Endothelial cell of umbilical vein (primary cell): Measurements from ENCODE around the gene TMEM138. TPM values are rescaled to one million over a fixed set of nuclear protein-coding genes. Genes with fewer than 3 reads are reported as not detected.

ENCODE experiments used
- BruUV-seq: library from RNA; stranded (reverse); fragments of 400-500 nt; replicated peaks from 2 replicates; lab custom pipeline; 2021; lab: Mats Ljungman, UMichigan
- CTCF ChIA-PET: fragments of 300-600, 350-600 bp; sonication (Branson Sonifier 250); formaldehyde crosslinking; loops from one replicate; lab custom pipeline; 2021; ENCODE audit warnings: antibody characterized with exemption, inconsistent platforms; lab: Charles Lee
- POLR2A ChIA-PET: fragments of 300-600, 350-600 bp; sonication (Branson Sonifier 250); formaldehyde crosslinking; loops from one replicate; lab custom pipeline; 2021; ENCODE audit warnings: antibody characterized with exemption, inconsistent platforms; lab: Charles Lee
- DNase-seq: peaks from one replicate; pipeline ENCODE4 v3.0.0-alpha.2; 2011; ENCODE audit warnings: low read depth, low spot score
- FAIRE-seq: peaks from 2 replicates; lab custom pipeline; 2011; peaks lifted over from hg19 to GRCh38; lab: Jason Lieb, UNC
- H2AFZ ChIP-seq: 2 replicates; pipeline ENCODE4 v1.6.0; 2012; ENCODE audit warnings: low read depth, low read length, control low read depth, inconsistent platforms
- H3K27ac ChIP-seq: 2 replicates; pipeline ENCODE4 v1.5.1; 2011; ENCODE audit warnings: low read depth, mild to moderate bottlenecking, control low read depth, low read length, moderate library complexity; ENCODE audit not compliant: insufficient read depth
- H3K27me3 ChIP-seq, 2 experiments: 2 replicates each; pipeline versions ENCODE4 v1.6.0 to v1.6.1; 2011; ENCODE audit warnings: low read length in 2 of 2, mixed read lengths in 1 of 2; ENCODE audit not compliant: control insufficient read depth in 2 of 2, insufficient read depth in 2 of 2
- H3K36me3 ChIP-seq, 2 experiments: 2 replicates in 1 of 2; 3 replicates in 1 of 2; pipeline ENCODE4 v1.5.1; 2011; ENCODE audit warnings: low read length in 2 of 2, mild to moderate bottlenecking in 1 of 2, moderate library complexity in 1 of 2; ENCODE audit not compliant: control insufficient read depth in 2 of 2, insufficient read depth in 2 of 2; ENCODE audit errors: extremely low read depth in 1 of 2
- H3K4me1 ChIP-seq: 3 replicates; pipeline ENCODE4 v1.5.1; 2011; ENCODE audit warnings: mild to moderate bottlenecking, low read length; ENCODE audit not compliant: control insufficient read depth, insufficient read depth; ENCODE audit errors: extremely low read depth
- H3K4me2 ChIP-seq: 2 replicates; pipeline ENCODE4 v1.6.1; 2011; ENCODE audit warnings: low read length, control low read depth, mixed read lengths; ENCODE audit not compliant: insufficient read depth
- H3K4me3 ChIP-seq, 3 experiments: fragments of 200-600 bp in 1 of 3; sonication (generic), shearing (Covaris generic) in 1 of 3; replicated peaks in 1 of 3; 2 replicates each; pipeline ENCODE4 v1.5.1; 2011 to 2016; ENCODE audit warnings: control low read depth in 3 of 3, low read length in 3 of 3, mild to moderate bottlenecking in 2 of 3, inconsistent platforms in 1 of 3, low read depth in 1 of 3, moderate library complexity in 1 of 3; ENCODE audit not compliant: insufficient read depth in 1 of 3
- H3K79me2 ChIP-seq: 2 replicates; pipeline ENCODE4 v1.6.0; 2012; ENCODE audit warnings: low read length, inconsistent platforms; ENCODE audit not compliant: control insufficient read depth, insufficient read depth
- H3K9ac ChIP-seq: replicated peaks from 2 replicates; pipeline ENCODE3; 2011; ENCODE audit warnings: low read length, control low read depth; ENCODE audit not compliant: insufficient read depth; ENCODE audit errors: extremely low read depth
- H3K9me1 ChIP-seq: replicated peaks from 3 replicates; pipeline ENCODE4 v1.6.0; 2011; ENCODE audit warnings: mild to moderate bottlenecking, low read length; ENCODE audit not compliant: control insufficient read depth, insufficient read depth; ENCODE audit errors: extremely low read depth
- H3K9me3 ChIP-seq: replicated peaks from 2 replicates; pipeline ENCODE4 v1.5.1; 2012; ENCODE audit warnings: low read length, inconsistent platforms; ENCODE audit not compliant: control insufficient read depth, insufficient read depth
- H4K20me1 ChIP-seq: replicated peaks from 2 replicates; pipeline ENCODE3; 2011; ENCODE audit warnings: mild to moderate bottlenecking, low read length; ENCODE audit not compliant: control insufficient read depth, insufficient read depth; ENCODE audit errors: extremely low read depth
- CTCF ChIP-seq, 2 donors: IDR thresholded peaks; 1 replicate in 1 of 2; 2 replicates in 1 of 2; pipeline ENCODE4 v1.5.1; 2011; ENCODE audit warnings: low read length in 2 of 2, mild to moderate bottlenecking in 2 of 2, moderate library complexity in 2 of 2, control low read depth in 1 of 2, inconsistent platforms in 1 of 2, low read depth in 1 of 2; ENCODE audit not compliant: insufficient read depth in 1 of 2; ENCODE audit errors: extremely low read depth in 1 of 2
- EZH2 ChIP-seq: IDR thresholded peaks from 2 replicates; pipeline ENCODE4 v1.6.1; 2012; ENCODE audit warnings: borderline replicate concordance, low read depth, mild to moderate bottlenecking, moderate library complexity, low read length, inconsistent platforms; ENCODE audit not compliant: severe bottlenecking
- FOS ChIP-seq: IDR thresholded peaks from 2 replicates; pipeline ENCODE4 v1.6.1; 2011; ENCODE audit warnings: mild to moderate bottlenecking, low read length, moderate library complexity, borderline replicate concordance; ENCODE audit not compliant: insufficient read depth
- GATA2 ChIP-seq: IDR thresholded peaks from 2 replicates; pipeline ENCODE4 v1.7.0; 2011; ENCODE audit warnings: low read depth, mild to moderate bottlenecking, moderate library complexity, mixed read lengths, low read length; ENCODE audit not compliant: insufficient read length, insufficient read depth
- JUN ChIP-seq: IDR thresholded peaks from 2 replicates; pipeline ENCODE4 v1.6.1; 2011; ENCODE audit warnings: borderline replicate concordance, low read depth; ENCODE audit not compliant: insufficient read length, insufficient read depth
- MAX ChIP-seq: IDR thresholded peaks from 2 replicates; pipeline ENCODE4 v1.6.1; 2011; ENCODE audit not compliant: insufficient read depth, insufficient read length
- MYC ChIP-seq: IDR thresholded peaks from one replicate; pipeline ENCODE4 v1.6.1; 2011; ENCODE audit warnings: mild to moderate bottlenecking, low read depth, low read length
- POLR2A ChIP-seq: IDR thresholded peaks from 2 replicates; pipeline ENCODE4 v1.6.1; 2012; ENCODE audit warnings: low read depth, mild to moderate bottlenecking, control low read depth, low read length
- POLR2AphosphoS5 ChIP-seq: IDR thresholded peaks from 2 replicates; pipeline ENCODE4 v1.6.1; 2012; ENCODE audit warnings: low read depth, mild to moderate bottlenecking, control low read depth, low read length, moderate library complexity; ENCODE audit not compliant: insufficient read depth
- dilution Hi-C: fragments of 300-500 bp; cut with MboI; formaldehyde crosslinking; loops from one replicate; pipeline ENCODE4 v1.15.0; 2019; ENCODE audit warnings: low sequenced_read_pairs; ENCODE audit not compliant: extremely low pct_ligation_motif_present
- intact Hi-C: fragments of 100-400 bp; cut with micrococcal nuclease; formaldehyde crosslinking; loops from one replicate; pipeline ENCODE4 v1.10.0; 2022
- polyA plus RNA-seq, 4 experiments: library from polyadenylated mRNA; depleted of rRNA in 3 of 4; stranded (reverse) in 3 of 4; unstranded in 1 of 4; fragments of >200 nt; gene quantifications; 2 replicates each; pipeline versions ENCODE4 v1.2.1 to v1.2.3, GENCODE V29; 2011 to 2012; ENCODE audit warnings: missing spikeins in 1 of 4
- total RNA-seq: library from RNA; stranded (reverse); gene quantifications from 2 replicates; pipeline ENCODE4 v1.2.3, GENCODE V29; 2021

Gene TMEM138
- total and polyA plus RNA-seq, 2 donors (not counting 3 experiments of a cell fraction or from before 2014, with no cell fraction given): 37.9 to 60.0 TPM

GRCh38 chr11:61404641-61405040 lies 42.5 kb downstream of the TMEM138 start:
- Histone ChIP-seq H3K9ac (no peak overlapping the region), H3K79me2 (no peaks in the 10 kb centered on the region), H3K36me3 (peaks cover 26 to 34% of the 10 kb centered on the region in 2 experiments), H3K4me3 (no peak overlapping the region), H3K4me1 (no peaks in the 10 kb centered on the region), H3K27me3 (no peaks in the 10 kb centered on the region), H3K27ac (no peak overlapping the region), H4K20me1 (no peaks in the 10 kb centered on the region), H3K9me3 (no peaks in the 10 kb centered on the region), H3K9me1 (no peaks in the 10 kb centered on the region), H2AFZ (no peak overlapping the region), H3K4me2 (no peak overlapping the region)
- intact Hi-C loops: no loop called here
- DNase-seq (no peak), FAIRE-seq (no peak)
- ChIA-PET CTCF (no interaction called here), POLR2A (no interaction called here)
- TF ChIP-seq JUN (no peak), POLR2AphosphoS5 (no peak), FOS (no peak), GATA2 (no peak), CTCF (IDR thresholded peaks at IDR 0.05; ENCODE audit: extremely low read depth in 1 of 2, insufficient read depth in 1 of 2, low read depth in 1 of 2, low read length in 2 of 2) (no peak), EZH2 (no peak), MYC (no peak), POLR2A (no peak), MAX (no peak)
- BruUV-seq: no TSS peak
- dilution Hi-C loops: no loop called here
